Activated T-cell treated with anti-CD3 and anti-CD28 coated beads, Interleukin-2, amount 50 U/mL, for 1 hour (primary cell): ENCODE data around the gene ATL3.
"Not testable (repeated sequence)": the region's sequence is repeated elsewhere in the genome, so short reads cannot be mapped to it uniquely, and the experiment has no call there.

Experiments
- DNase-seq: peaks from one replicate; pipeline ENCODE4 v3.0.0-alpha.2; 2020

Gene ATL3

GRCh38 chr11:63581224-63581623 lies 90.0 kb downstream of the ATL3 start:
- not testable (repeated sequence) for DNase-seq

GRCh38 chr11:63578882-63579281 lies 92.3 kb downstream of the ATL3 start:
- DNase-seq = not testable (repeated sequence)

GRCh38 chr11:63574856-63575602 lies 96.1 kb downstream of the ATL3 start:
- no peak for DNase-seq
